Stimulated activated CD4-positive, alpha-beta T cell treated with anti-CD3 and anti-CD28 coated beads, Interleukin-4, amount 100 ng/mL, for 24 hours (primary cell): ENCODE measurements around the gene TP63.
"Not testable (repeated sequence)": the region's sequence is repeated elsewhere in the genome, so short reads cannot be mapped to it uniquely, and the experiment has no call there.

Experiments
- DNase-seq: peaks from one replicate; pipeline ENCODE4 v3.0.0-alpha.2; 2020

The TP63 gene

GRCh38 chr3:189727898-189728297 lies 96.7 kb downstream of the TP63 start:
- no peak for DNase-seq

GRCh38 chr3:189728915-189729314 lies 97.7 kb downstream of the TP63 start:
- no peak for DNase-seq

DNA sequence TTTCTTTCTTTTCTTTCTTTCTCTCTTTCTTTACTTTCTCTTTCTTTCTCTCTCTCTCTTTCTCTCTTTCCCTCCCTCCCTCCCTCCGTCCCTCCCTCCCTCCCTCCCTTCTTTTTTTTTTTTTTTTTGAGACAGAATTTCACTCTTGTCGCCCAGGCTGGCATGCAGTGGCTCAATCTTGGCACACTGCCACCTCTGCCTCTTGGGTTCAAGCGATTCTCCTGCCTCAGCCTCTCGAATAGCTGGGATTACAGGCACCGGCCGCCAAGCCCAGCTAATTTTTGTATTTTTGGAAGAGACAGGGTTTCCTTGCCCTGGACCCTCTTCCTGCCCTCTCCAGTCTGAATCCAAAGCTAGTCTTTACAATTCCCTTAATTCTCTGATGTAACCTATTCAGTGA lies 102.9 kb downstream of the TP63 start:
- no peak for DNase-seq

DNA sequence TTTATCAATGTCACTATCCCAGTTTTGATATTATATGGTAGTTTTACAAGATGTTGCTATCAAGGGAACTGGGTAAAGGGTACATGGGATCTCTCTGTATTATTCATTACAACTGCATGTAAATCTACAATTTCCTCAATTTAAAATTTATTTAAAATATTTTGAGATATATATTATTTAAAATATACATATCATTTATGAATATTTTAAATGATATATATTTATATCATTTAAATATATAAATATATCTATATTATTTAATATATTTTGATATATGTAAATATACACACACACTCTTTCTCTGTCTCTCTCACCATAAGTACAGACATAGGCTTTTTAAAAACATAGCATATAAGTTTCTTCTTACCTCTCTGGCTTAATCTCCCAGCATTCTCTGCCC lies 104.7 kb downstream of the TP63 start:
- DNase-seq, result no peak

DNA sequence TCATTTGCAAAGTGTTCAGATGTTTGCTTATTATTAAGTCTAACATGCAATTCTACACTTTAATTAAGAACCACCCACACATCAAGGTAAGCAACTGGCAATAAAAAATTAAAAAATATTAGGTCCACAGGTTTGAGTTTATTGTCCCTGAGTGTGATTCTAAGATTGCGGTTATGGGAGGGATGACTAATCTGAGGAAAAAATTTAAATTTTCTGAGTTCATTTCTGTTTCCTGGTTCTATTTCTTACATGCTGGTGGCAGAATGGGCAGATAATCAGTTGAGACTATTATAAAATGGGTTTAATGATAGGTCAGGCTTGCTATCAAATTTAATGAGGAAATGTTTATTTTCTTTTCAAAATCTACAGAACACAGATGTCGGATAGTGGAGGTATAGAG lies 105.9 kb downstream of the TP63 start:
- no peak for DNase-seq

- DNase-seq, result no peak
These were observed 106.4 kb downstream of the TP63 start for GRCh38 chr3:189737619-189738018.

DNA sequence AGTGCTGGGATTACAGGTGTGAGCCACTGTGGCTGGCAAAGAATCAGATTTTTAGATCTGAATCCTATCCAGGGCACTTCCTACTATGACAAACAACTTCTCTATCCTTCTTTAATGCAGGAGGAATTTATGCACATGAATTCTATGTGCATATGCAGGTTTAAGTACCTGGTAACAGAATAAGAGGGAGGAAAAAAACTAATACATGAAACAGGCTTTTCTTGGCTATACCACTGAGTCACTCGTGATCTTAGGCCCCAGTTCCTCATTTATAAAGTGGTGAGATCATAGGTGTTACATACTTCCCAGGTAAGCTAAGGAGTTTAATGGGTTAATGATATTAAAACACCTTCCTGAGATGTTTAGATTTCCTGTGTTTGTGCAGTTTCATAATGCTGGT lies 108.2 kb downstream of the TP63 start:
- no peak for DNase-seq

DNA sequence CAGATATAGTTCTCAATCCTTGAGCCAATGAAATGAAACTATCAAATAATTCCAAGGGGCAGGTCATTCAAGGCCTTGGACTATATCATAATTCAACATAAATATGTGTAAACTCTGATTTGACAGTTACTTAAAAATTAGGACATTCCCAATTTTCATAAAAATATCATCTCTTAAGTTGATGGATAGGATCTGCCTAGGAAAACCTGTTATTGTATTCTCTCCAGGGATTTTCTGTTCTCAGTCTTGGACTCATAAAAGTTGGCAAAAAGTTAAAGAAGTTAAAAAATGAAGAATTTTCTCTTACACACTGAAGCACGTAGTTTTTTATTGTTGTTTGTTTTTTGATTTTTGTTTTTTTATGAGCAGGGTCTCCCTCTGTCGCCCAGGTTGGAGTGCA lies 109.0 kb downstream of the TP63 start:
- DNase-seq, result no peak

- DNase-seq, result no peak
These were observed 113.0 kb downstream of the TP63 start for GRCh38 chr3:189744235-189744634.

GRCh38 chr3:189745622-189746021 lies 114.4 kb downstream of the TP63 start:
- no peak for DNase-seq

- DNase-seq, result no peak
These were observed 116.9 kb downstream of the TP63 start for GRCh38 chr3:189748046-189748445.

DNA sequence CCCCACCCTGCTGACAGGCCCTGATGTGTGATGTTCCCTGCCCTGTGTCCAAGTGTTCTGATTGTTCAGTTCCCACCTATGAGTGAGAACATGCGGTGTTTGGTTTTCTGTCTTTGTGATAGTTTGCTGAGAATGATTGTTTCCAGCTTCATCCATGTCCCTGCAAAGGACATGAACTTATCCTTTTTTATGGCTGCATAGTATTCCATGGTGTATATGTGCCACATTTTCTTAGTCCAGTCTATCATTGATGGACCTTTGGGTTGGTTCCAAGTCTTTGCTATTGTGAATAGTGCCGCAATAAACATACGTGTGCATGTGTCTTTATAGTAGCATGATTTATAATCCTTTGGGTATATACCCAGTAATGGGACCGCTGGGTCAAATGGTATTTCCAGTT lies 119.8 kb downstream of the TP63 start:
- DNase-seq, result not testable (repeated sequence)

DNA sequence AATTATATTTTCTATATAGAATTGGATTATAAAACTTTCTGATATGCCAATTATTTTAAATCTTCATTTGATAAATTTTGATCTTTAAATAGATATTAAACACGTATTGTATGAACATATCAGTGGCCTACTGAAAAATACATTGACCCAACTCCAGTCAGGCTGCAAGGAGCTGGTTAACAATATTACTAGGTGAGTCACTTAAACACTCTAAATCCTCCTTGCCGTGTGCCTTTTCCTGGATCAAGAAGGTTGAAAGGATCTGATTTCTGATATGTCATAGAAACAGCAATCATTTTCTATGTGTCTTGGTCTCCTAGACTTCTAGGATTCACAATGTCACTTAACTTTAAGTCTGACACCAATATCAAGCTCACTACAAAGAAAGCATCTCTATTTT lies 123.2 kb downstream of the TP63 start:
- no peak for DNase-seq

- no peak for DNase-seq
These were observed 125.4 kb downstream of the TP63 start for GRCh38 chr3:189756582-189757078.

- no peak for DNase-seq
These were observed 127.0 kb downstream of the TP63 start for GRCh38 chr3:189758186-189758585.

- DNase-seq, result no peak
These were observed 135.2 kb downstream of the TP63 start for GRCh38 chr3:189766416-189766815.

DNA sequence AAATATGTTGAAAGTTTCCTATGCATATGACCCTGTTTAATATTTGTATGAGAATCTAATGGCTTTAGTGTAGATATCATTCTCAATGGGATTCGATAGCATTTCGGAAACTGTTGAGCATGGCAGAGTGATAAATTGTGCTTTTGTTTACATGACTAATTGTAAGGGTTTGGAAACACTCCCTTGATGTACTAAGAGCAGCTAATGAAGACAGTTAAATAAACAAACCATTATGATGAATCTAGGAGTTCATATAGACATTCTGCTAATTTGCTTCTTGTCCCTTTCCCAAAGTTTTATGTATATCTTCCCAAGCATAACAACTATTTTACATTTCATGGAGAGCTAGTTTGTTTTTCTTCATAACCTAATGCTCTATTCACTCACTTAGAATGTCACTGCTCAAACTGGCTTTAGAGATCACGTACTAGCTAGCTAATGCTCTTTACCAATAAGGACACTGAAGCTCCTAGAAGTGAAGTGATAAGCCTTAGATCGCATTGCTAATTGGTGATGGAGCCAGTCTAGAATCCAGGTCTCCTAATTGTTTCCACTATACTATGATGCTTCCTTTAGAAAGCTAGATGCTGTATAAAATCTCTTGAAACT lies 140.8 kb downstream of the TP63 start:
- no peak for DNase-seq

- DNase-seq, result no peak
These were observed 141.4 kb downstream of the TP63 start for GRCh38 chr3:189772584-189772983.

DNA sequence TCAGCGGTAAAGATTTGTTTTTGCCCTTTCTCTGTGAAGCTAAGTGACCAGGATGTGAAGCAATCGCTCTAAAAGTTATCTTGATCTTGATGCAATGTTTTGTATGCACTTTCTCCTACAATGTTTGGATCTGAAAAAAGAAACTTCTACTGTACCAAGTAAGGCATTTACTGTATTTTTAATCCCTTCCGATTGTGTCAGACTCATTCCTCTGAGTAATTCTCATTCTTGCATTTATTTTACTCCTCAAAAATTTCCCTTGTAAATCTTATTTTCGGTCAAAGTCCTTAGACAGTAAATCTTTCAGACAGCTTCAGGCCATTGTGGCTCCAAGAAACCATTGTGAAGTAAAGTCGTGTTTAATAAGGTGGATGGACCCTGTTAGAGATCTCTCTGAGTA lies 141.9 kb downstream of the TP63 start:
- DNase-seq, result no peak

GRCh38 chr3:189776149-189776824 lies 145.1 kb downstream of the TP63 start:
- DNase-seq, result no peak

DNA sequence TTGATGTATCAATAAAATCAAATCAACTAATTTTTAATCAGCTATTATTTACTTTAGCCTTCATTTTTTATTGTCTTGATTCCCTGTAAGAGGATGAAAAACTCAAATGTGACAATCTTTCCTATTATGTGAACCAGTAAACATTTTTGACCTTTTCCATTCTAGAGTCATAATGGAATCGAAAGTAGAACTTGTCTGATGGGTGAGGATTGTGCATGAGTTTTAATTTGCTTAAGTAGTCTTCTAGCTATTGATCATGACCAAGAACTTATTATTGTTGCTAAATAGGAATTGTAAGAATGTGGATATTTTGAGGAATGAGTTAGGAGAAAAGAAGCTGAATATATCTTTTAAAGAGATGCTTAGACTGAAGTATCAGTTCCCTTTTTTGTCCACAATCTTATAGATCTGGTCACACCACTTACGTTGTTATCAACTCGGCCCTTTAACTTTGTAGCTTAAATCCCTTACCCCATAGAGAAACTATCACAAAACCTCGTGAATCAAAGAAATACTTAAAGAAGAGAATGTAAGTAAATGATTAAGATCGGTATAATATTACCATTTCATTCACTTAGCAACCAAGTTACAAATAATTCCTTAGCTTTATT lies 147.3 kb downstream of the TP63 start:
- no peak for DNase-seq

GRCh38 chr3:189779166-189779565 lies 148.0 kb downstream of the TP63 start:
- DNase-seq, result no peak

GRCh38 chr3:189780546-189781270 lies 149.5 kb downstream of the TP63 start:
- DNase-seq, result no peak

DNA sequence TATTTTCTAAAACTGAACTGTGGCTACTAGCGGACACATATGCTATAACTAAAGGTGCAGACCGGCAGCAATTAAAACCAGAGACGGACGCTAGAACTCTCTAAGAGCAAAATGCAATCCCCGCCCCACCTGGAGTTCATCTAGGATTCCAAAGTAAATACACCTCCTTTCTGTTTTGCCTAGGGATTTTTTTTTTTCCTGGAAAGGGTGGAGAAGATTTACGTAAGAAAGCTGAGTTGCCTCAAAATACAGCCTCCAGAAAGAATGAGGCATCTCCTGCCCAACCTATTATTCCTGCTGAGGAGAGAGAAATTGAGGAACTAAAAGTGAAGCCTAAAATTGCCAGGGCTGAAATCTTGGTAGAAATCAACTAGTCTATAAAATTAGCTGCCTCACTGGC lies 150.2 kb downstream of the TP63 start:
- DNase-seq, result no peak
